GM21447 (cell line): ENCODE measurements around the gene MED15.

ENCODE experiments used
- ATAC-seq: cut with Tn5 transposase; IDR thresholded peaks from one replicate; pipeline ENCODE4 v1.9.1; 2021; ENCODE audit not compliant: unreplicated experiment

Gene MED15

GRCh38 chr22:20550851-20551744 is 43.7 kb downstream of the MED15 start:
- ATAC-seq = no peak

DNA sequence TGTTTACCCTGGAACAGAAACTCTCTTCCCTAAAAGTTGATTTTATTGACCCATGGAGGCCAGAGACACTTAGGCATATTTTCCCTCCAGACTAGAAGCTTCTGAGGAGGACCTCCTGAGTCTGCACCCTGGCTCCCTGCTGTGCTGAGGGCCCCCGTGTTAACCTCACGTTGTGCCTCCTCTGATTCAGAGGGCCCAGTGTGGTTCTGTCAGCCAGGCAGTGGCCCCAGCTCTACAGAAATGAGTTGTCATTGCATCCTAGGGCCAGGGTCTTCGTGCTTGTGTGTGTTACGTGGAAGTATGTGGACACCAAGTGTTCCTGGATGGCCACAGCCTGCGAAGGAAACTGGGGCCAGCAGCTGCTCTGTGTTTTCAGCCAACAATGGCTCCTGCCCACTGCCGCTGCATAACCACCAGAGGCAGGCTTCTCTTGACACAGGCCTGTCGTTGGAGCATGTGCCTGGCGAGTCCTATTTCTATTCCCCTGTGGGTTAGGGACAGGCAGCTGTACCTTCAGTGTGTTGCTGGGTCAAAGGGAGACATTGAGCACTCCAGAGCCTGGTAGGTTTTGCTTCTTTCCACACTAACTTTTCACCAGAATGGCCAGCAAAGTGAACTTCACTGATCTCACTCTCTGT is 44.5 kb downstream of the MED15 start:
- no peak for ATAC-seq

- ATAC-seq = no peak
Observed at GRCh38 chr22:20552443-20553401, 45.3 kb downstream of the MED15 start.

DNA sequence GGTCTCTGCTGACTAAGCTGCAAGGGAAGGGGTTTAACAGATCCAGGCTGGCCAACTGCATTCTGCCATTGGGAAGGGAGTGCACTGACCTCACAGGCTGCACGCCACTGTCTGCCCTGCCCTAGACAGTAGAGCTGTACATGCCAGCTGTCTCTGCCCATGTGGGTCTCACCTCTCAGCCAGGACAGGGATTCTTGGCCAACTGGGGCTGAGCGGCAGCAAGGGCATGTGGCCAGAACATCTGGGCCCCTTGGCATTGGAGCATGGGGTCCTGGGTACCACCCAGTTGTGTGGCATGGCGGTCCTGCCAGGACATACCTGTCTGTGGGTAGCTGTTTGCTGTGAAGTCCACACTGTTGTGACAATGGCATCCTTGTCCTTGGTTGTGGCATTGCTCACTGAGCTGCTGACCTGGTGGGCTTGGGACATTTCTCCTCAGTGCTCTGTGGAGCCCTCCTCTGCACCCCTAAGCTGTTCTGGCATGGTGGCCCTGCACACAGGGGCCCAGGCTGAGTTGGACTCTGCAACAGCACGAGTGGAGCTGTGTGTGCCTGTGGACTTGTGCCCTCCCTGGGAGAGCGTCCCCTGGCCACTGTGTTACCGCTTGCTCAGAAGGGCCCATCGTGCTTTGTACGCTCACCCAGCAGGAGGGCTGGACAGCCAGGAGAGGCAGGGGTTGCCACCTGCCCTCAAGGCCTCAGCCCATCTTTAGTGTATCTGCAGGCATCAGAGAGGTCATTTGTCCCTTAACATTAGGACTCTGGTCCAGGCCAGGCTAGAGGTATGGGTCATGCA is 46.7 kb downstream of the MED15 start:
- no peak for ATAC-seq

GRCh38 chr22:20554824-20555223 is 47.4 kb downstream of the MED15 start:
- ATAC-seq = no peak

GRCh38 chr22:20558534-20558933 is 51.1 kb downstream of the MED15 start:
- ATAC-seq = no peak

DNA sequence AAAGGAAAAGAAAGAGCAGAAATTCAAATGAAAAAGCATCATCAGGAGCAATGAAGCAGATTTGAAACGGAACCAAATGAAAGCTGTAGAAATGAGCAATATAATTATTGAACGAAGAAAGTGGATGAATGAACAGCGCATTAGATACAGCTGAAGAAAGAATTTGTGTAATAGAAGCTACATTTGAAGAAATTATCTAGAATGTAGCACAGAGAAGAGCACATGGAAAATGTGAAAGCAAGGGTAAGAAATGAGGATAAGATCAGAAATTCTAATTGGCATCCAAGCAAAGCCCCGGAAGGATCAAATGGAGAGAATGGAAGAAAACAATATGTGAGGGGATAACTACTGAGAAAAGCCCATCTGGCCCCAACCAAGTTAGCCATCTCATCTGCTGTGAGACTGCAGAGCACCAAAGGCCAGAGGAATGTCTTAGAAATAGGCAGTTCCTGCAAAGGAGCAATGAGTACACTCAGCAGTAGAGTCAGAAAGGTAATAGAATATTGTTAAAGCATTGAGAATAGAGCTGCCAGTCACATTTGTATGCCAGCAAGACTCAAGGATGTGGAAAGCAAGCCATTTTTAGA is 51.9 kb downstream of the MED15 start:
- ATAC-seq = no peak

GRCh38 chr22:20560716-20561115 is 53.3 kb downstream of the MED15 start:
- no peak for ATAC-seq

- no peak for ATAC-seq
Observed at GRCh38 chr22:20561882-20562281, 54.5 kb downstream of the MED15 start.

DNA sequence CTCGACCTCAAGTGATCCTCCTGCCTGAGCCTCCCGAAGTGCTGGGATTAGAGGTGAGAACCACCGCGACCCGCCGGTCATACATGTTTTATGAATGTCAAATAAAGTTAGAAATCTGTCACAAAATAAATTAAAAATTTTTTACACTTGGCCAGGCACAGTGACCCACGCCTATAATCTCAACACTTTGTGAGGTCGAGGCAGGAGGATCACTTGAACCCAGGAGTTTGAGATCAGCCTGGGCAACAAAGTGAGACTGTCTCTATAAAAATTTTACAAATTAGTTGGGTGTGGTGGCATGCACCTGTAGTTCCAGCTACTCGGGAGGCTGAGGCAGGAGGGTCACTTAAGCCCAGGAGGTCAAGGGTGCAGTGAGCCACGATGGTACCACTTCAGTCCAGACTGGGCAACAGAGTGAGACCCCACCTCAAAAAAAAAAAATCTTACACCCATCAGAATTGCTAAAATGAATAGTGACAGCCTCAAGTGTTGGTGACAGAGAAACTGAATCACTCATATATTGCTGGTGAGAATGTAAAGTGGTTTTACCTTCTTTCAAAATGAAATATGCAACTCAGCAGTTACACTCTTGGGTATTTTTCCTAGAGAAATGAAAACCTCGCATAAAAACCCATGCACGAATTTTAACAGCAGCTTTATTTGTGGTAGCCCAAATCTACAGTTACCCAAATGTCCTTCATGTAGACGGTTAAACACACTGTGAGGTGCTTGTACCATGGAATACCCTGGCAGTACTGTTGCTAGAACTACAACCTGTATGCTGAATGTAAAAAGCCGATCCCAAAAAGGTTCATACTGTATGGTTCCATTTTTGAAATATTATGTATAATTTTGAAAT is 55.4 kb downstream of the MED15 start:
- ATAC-seq = no peak

DNA sequence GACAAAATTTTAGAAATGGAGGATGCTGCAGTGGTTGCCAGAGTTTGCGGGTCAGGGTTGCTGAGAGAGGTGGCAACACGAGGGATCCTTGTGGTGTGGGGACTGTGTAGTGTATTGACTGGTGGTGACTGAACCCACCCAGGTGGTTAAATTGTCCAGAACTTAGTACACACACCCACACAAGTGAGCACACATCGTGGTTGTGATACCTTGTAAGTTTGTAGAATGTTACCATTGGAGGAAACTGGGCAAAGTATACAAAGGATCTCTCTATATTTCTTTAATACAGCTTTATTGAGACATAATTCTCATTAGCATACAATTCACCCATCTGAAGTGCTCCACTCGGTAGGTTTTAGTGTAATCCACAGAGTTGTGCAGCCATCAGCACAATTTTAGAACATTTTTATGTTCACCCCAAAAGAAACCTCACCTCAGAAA is 56.1 kb downstream of the MED15 start:
- no peak for ATAC-seq

- ATAC-seq = no peak
Observed at GRCh38 chr22:20563941-20564371, 56.5 kb downstream of the MED15 start.

- no peak for ATAC-seq
Observed at GRCh38 chr22:20565079-20565734, 57.8 kb downstream of the MED15 start.

DNA sequence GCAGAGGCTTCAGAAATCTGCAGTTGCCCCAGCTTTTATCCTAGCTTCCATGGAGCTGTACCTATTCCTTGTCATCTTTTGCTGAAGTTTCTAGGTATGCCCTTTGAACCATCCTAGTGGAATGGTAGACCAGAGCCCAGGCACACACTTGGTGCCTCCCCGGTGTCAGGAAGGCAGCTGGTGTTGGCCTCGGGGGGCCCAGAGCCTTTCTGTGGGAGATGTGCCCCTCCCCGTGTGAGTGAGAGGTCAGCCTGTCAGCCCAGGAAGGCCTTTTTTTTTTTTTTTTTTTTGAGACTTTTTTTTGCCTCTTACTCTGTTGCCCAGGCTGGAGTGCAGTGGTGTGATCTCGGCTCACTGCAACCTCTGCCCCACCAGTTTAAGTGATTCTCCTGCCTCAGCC is 58.4 kb downstream of the MED15 start:
- ATAC-seq = no peak

- ATAC-seq = no peak
Observed at GRCh38 chr22:20566420-20567260, 59.2 kb downstream of the MED15 start.

DNA sequence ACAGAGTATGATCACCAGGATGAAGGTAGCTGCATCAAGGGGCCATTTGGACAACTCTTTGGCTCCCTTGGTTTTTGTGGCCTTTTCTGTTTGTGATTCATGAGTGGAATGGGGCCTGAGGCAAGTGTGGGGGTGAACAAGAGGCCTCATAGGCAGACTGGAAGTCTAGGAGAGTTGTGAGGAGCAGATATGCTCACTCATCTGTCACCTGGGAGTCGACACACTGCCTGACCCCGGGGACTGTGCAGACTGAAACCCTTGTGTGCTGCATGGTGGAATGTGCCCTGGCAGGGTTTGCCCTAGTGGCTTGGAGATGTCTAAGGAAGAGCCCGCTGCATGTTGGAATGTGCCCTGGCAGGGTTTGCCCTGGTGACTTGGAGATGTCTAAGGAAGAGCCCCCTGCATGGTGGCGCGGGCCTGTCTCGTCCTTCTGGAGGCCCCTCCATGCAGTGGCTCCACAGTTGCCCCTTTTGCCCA is 60.0 kb downstream of the MED15 start:
- ATAC-seq = no peak

DNA sequence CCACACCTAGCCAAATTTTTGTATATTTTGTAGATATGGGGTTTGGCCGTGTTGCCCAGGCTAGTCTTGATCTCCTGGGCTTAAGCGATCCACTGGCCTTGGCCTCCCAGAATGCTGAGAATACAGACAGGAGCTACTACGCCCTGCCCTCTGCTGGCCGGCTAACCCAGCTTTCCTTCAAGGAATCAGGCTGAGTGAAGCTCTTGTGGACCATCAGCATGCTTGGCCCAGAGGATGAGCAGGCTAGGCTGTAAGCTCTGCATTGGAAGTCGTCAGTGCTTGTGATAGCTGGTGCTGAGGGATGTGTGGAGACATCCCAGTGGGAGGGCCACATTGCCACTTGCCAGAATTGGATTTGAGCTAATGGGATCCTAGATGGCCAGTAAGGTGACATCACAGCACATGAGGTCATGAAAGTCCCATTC is 60.6 kb downstream of the MED15 start:
- no peak for ATAC-seq
